ENCODE results near the gene CSAD. TPM values are rescaled to one million over a fixed set of nuclear protein-coding genes. Genes with fewer than 3 reads are reported as not detected.

CSAD gene
- total and polyA plus RNA-seq, 4 donors = 21.7 to 48.8 (median 33.3) TPM

DNA sequence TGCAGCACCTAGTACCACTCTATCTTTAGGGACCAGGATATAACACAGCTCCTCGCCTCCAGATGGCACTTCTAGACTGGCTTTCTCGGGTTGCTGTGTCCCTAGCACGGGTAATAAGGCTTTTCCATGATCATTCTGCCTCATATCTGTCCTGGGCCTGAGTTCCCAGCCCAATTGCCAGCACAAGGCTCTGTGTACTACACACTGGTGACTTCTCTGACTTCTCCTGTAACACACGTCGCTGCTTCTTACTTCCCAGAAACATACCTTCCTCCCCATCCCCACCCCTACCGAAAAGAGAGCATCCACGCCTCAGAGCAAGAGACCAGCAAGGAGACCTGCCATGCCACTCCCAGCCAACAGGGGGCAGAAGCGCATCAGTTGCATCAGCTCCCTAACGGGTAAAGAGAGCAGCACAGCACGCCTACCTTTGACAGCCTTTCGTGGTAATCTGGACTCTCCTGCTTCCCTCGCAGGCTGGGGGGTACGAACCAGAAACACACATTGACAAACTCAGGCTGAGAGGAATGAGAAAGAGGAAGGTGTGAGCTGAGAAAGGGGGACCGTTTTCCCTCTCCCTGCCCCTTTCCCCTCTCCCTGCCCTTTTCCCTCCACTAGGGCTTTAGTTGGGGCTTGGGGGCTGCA is 21.4 kb downstream of the CSAD start:
- Histone ChIP-seq H3K9ac (ENCODE audit: insufficient read depth in 1 of 2, low read length in 2 of 2) (no peak overlapping the region), H3K36me3 (ENCODE audit: control insufficient read depth in 4 of 4, insufficient read depth in 4 of 4, low read length in 4 of 4) (peaks cover 0 to 7% (median 1%) of the 10 kb centered on the region in 4 donors), H3K27ac (ENCODE audit: low read depth in 1 of 2, low read length in 1 of 2) (no peak overlapping the region), H3K4me3 (no peak overlapping the region), H3K27me3 (ENCODE audit: control insufficient read depth in 3 of 3, insufficient read depth in 3 of 3, low read length in 2 of 3) (no peaks in the 10 kb centered on the region), H3K4me1 (ENCODE audit: control insufficient read depth in 5 of 5, insufficient read depth in 5 of 5, low read length in 5 of 5) (no peaks in the 10 kb centered on the region), H3K9me3 (ENCODE audit: control insufficient read depth in 4 of 4, insufficient read depth in 3 of 4, low read length in 3 of 4) (peaks cover 0 to 3% (median 0%) of the 10 kb centered on the region in 4 donors)
- 17 to 18% methylated on average over 14 of the region's 14 CpGs for WGBS, 2 donors
- peak; percentile 85 for ATAC-seq (ENCODE audit: insufficient read depth, low FRiP score)
- TF ChIP-seq, protein P1, sequence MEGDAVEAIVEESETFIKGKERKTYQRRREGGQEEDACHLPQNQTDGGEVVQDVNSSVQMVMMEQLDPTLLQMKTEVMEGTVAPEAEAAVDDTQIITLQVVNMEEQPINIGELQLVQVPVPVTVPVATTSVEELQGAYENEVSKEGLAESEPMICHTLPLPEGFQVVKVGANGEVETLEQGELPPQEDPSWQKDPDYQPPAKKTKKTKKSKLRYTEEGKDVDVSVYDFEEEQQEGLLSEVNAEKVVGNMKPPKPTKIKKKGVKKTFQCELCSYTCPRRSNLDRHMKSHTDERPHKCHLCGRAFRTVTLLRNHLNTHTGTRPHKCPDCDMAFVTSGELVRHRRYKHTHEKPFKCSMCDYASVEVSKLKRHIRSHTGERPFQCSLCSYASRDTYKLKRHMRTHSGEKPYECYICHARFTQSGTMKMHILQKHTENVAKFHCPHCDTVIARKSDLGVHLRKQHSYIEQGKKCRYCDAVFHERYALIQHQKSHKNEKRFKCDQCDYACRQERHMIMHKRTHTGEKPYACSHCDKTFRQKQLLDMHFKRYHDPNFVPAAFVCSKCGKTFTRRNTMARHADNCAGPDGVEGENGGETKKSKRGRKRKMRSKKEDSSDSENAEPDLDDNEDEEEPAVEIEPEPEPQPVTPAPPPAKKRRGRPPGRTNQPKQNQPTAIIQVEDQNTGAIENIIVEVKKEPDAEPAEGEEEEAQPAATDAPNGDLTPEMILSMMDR (IDR thresholded peaks at IDR 0.05; ENCODE audit: control extremely low read depth, extremely low read depth) = peak; percentile 97
- DNase-seq = peak; percentile 74 to 82 (median 76)

DNA sequence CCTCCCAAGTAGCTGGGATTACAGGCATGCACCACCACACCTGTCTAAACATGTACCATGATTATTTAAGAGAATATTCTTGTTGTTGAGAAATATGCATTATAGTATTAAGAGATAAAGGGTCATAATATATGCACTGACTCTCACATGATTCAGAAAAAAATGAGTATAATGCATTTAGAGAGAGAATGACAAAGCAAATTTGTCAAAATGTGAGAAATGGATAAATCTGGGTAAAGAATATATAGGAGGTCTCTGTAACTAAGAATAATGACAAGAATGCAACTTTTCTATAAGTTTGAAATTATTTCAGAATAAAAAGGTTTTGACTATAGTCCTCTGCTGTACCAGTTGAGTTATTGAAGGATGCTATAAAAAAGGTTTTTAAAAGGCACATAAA is 28.3 kb downstream of the CSAD start:
- Histone ChIP-seq H3K27ac (ENCODE audit: low read depth in 1 of 2, low read length in 1 of 2) (no peak overlapping the region), H3K9ac (ENCODE audit: insufficient read depth in 1 of 2, low read length in 2 of 2) (no peak overlapping the region), H3K4me3 (no peak overlapping the region), H3K4me1 (ENCODE audit: control insufficient read depth in 5 of 5, insufficient read depth in 5 of 5, low read length in 5 of 5) (no peaks in the 10 kb centered on the region), H3K9me3 (ENCODE audit: control insufficient read depth in 4 of 4, insufficient read depth in 3 of 4, low read length in 3 of 4) (no peaks in the 10 kb centered on the region), H3K27me3 (ENCODE audit: control insufficient read depth in 3 of 3, insufficient read depth in 3 of 3, low read length in 2 of 3) (no peaks in the 10 kb centered on the region), H3K36me3 (ENCODE audit: control insufficient read depth in 4 of 4, insufficient read depth in 4 of 4, low read length in 4 of 4) (no peaks in the 10 kb centered on the region)
- TF ChIP-seq, protein P1 (IDR thresholded peaks at IDR 0.05; ENCODE audit: control extremely low read depth, extremely low read depth) = no peak
- ATAC-seq (ENCODE audit: insufficient read depth, low FRiP score) = no peak
- DNase-seq = no peak

DNA sequence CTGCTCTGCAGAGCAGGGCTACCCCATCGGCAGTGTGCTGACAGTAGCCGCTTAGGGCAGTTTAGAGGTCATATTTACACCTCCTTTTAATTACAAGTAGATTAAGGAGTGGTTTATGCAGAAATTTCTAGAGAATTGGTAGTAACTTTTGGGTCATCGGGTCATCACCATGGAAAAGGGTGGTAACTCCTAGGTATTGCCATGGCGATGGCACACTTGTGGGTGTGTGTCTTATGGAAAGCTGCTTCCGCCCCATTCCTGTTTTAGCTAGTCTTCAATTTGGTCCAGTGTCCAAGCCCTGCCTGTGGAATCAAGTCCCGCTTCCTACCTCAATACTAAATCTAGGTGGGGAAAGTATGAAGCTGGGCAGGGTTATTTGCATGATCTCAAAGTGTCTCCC is 29.7 kb downstream of the CSAD start:
- Histone ChIP-seq H3K4me1 (ENCODE audit: control insufficient read depth in 5 of 5, insufficient read depth in 5 of 5, low read length in 5 of 5) (no peaks in the 10 kb centered on the region), H3K36me3 (ENCODE audit: control insufficient read depth in 4 of 4, insufficient read depth in 4 of 4, low read length in 4 of 4) (no peaks in the 10 kb centered on the region), H3K27ac (ENCODE audit: low read depth in 1 of 2, low read length in 1 of 2) (no peak overlapping the region), H3K9ac (ENCODE audit: insufficient read depth in 1 of 2, low read length in 2 of 2) (no peak overlapping the region), H3K27me3 (ENCODE audit: control insufficient read depth in 3 of 3, insufficient read depth in 3 of 3, low read length in 2 of 3) (no peaks in the 10 kb centered on the region), H3K9me3 (ENCODE audit: control insufficient read depth in 4 of 4, insufficient read depth in 3 of 4, low read length in 3 of 4) (no peaks in the 10 kb centered on the region), H3K4me3 (no peak overlapping the region)
- TF ChIP-seq, protein P1 (IDR thresholded peaks at IDR 0.05; ENCODE audit: control extremely low read depth, extremely low read depth) = no peak
- WGBS, 2 donors = 92 to 94% methylated on average over 6 of the region's 6 CpGs
- DNase-seq (no peak), ATAC-seq (ENCODE audit: insufficient read depth, low FRiP score) (no peak)

DNA sequence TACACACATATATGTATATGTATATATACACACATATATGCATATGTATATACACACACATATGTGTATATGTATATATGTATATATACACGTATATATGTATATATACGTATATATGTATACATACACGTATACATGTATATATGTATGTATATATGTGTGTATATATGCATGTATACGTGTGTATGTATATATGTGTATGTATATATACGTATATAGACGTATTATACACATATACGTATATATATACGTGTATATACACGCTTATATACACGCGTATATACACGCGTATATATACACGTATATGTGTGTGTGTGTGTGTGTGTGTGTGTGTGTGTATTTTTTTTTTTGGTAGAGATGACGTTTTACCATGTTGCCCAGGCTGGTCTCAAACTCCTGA is 33.1 kb downstream of the CSAD start:
- H3K4me3 ChIP-seq = no peak overlapping the region
- no peak overlapping the region for H3K9ac ChIP-seq (ENCODE audit: insufficient read depth in 1 of 2, low read length in 2 of 2)
- WGBS, 2 donors = 92 to 93% methylated on average over 15 of the region's 15 CpGs
- H3K4me1 ChIP-seq (ENCODE audit: control insufficient read depth in 5 of 5, insufficient read depth in 5 of 5, low read length in 5 of 5) = no peaks in the 10 kb centered on the region
- no peak overlapping the region for H3K27ac ChIP-seq (ENCODE audit: low read depth in 1 of 2, low read length in 1 of 2)
- DNase-seq = no peak
- H3K36me3 ChIP-seq (ENCODE audit: control insufficient read depth in 4 of 4, insufficient read depth in 4 of 4, low read length in 4 of 4) = no peaks in the 10 kb centered on the region
- TF ChIP-seq, protein P1 (IDR thresholded peaks at IDR 0.05; ENCODE audit: control extremely low read depth, extremely low read depth) = no peak
- no peaks in the 10 kb centered on the region for H3K27me3 ChIP-seq (ENCODE audit: control insufficient read depth in 3 of 3, insufficient read depth in 3 of 3, low read length in 2 of 3)
- no peak for ATAC-seq (ENCODE audit: insufficient read depth, low FRiP score)
- H3K9me3 ChIP-seq (ENCODE audit: control insufficient read depth in 4 of 4, insufficient read depth in 3 of 4, low read length in 3 of 4) = no peaks in the 10 kb centered on the region

Measured in lung (tissue), 12 donors.